Right atrium auricular region (tissue), 2 donors: ENCODE measurements around the gene ATP6V0C. TPM values are rescaled to one million over a fixed set of nuclear protein-coding genes. Genes with fewer than 3 reads are reported as not detected.

Experiments
- DNase-seq: peaks from one replicate; pipeline ENCODE4 v3.0.0-alpha.2; 2019; ENCODE audit warnings: low spot score
- H3K27ac ChIP-seq, 2 donors: fragments of 200-600 bp; sonication (generic); 1 replicate in 1 of 2; 2 replicates in 1 of 2; pipeline ENCODE4 v1.5.1; 2016 to 2019
- H3K27me3 ChIP-seq, 2 donors: fragments of 200-600 bp; sonication (generic); one replicate each; pipeline versions ENCODE4 v1.5.1 to v1.6.0; 2017 to 2019
- H3K36me3 ChIP-seq: fragments of 200-600 bp; sonication (generic); one replicate; pipeline ENCODE4 v1.5.1; 2016
- H3K4me1 ChIP-seq, 2 donors: fragments of 200-600 bp; sonication (generic); one replicate each; pipeline versions ENCODE4 v1.5.1 to v1.6.0; 2017 to 2019
- H3K4me3 ChIP-seq, 2 donors: fragments of 200-600 bp; sonication (generic); 1 replicate in 1 of 2; 2 replicates in 1 of 2; pipeline ENCODE4 v1.5.1; 2017 to 2019; ENCODE audit warnings: mild to moderate bottlenecking in 1 of 2, moderate library complexity in 1 of 2
- H3K9me3 ChIP-seq, 2 donors: fragments of 200-600 bp; sonication (generic); one replicate each; pipeline ENCODE4 v1.5.1; 2019
- total RNA-seq, 2 donors: library from RNA; depleted of rRNA; stranded (reverse); fragments of >200 nt; gene quantifications; one replicate each; pipeline ENCODE4 v1.1.0, GENCODE V29; 2016
- TF ChIP-seq, protein P1 (sequence below), 2 donors: fragments of 200-600 bp; sonication (generic); IDR thresholded peaks; one replicate each; pipeline ENCODE4 v1.5.1; 2019; ENCODE audit warnings: antibody characterized with exemption in 2 of 2

The ATP6V0C gene
- total RNA-seq, 2 donors from 2014 or later: 63.7 to 107 TPM

DNA sequence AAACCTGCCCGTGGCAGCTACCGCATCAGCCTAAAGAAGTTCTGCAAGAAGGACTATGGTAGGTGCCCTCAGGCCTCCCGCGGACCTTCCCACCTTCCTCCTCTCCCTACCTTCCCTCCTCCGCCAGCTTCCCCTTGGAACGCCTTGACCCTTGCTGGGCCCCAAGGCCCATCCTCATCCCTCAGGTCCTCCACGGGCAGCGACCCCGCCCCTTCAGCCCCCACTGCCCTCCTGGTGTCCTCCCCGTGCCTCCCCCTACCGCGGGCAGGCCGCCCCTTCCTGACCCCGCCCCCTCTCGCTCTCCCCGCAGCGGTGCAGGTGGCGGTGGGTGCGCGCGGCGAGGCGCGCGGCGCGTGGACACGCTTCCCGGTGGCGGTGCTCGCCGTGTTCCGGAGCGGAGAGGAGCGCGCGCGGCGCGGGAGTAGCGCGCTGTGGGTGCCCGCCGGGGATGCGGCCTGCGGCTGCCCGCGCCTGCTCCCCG, 40.3 kb upstream of the ATP6V0C start:
- Histone ChIP-seq H3K4me1 (peaks cover 0 to 66% of the 10 kb centered on the region in 2 donors), H3K27me3 (peaks cover 2 to 6% of the 10 kb centered on the region in 2 donors), H3K9me3 (no peaks in the 10 kb centered on the region), H3K27ac (no peak overlapping the region), H3K4me3 (peak overlapping the region; percentile 15 to 83), H3K36me3 (no peaks in the 10 kb centered on the region)
- DNase-seq: no peak
- TF ChIP-seq, protein P1, sequence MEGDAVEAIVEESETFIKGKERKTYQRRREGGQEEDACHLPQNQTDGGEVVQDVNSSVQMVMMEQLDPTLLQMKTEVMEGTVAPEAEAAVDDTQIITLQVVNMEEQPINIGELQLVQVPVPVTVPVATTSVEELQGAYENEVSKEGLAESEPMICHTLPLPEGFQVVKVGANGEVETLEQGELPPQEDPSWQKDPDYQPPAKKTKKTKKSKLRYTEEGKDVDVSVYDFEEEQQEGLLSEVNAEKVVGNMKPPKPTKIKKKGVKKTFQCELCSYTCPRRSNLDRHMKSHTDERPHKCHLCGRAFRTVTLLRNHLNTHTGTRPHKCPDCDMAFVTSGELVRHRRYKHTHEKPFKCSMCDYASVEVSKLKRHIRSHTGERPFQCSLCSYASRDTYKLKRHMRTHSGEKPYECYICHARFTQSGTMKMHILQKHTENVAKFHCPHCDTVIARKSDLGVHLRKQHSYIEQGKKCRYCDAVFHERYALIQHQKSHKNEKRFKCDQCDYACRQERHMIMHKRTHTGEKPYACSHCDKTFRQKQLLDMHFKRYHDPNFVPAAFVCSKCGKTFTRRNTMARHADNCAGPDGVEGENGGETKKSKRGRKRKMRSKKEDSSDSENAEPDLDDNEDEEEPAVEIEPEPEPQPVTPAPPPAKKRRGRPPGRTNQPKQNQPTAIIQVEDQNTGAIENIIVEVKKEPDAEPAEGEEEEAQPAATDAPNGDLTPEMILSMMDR (IDR thresholded peaks at IDR 0.05): no peak

DNA sequence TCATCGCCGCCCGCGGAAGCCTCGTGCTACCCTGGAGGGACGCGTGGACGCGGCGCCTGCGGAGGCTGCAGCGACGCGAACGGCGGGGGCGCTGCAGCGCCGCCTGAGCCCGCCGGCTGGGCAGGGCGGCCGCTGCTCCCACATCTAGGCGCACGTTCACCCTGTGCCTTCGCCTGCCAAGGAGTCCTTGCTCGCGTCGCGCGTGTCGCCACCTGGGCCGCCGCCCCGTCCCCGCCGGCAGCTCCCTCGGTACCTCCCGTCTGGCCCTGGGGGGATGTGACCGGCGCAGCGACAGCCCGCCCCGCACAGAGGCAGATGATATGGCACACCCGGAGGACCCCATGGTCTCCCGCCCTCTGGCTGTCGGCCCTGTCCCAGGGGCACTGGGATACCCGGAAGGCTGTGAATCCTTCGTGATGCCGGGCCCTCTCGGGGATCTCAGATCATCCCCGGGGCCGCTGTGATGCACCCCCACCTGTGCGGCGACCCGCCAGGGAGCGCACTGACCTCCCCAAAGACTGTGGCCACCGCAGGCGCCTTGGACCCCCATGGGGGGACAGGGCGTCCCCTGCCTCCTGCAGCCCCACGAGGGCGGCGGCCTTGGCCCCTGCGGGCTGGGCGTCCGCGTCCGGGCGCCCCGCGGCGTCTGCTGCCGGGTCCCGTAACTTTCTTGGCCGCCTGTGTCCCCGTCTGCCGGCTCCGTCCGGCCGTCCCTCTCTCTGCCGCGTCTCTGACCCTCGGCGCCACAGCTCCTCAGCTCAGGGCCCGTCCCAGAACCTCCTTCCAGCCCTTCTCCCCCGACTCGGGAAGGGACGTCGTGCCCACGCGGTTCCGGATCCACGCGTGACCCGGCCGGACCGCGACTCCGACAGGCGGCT, 39.5 kb upstream of the ATP6V0C start:
- H3K36me3 ChIP-seq: no peaks in the 10 kb centered on the region
- peak overlapping the region; percentile 93 to 97 for H3K27ac ChIP-seq
- TF ChIP-seq, protein P1 (IDR thresholded peaks at IDR 0.05): peak; percentile 42 to 64
- no peak for DNase-seq
- no peaks in the 10 kb centered on the region for H3K9me3 ChIP-seq
- peaks cover 2 to 6% of the 10 kb centered on the region in 2 donors for H3K27me3 ChIP-seq
- peaks cover 0 to 58% of the 10 kb centered on the region in 2 donors for H3K4me1 ChIP-seq
- H3K4me3 ChIP-seq: peak overlapping the region; percentile 82 to 83

DNA sequence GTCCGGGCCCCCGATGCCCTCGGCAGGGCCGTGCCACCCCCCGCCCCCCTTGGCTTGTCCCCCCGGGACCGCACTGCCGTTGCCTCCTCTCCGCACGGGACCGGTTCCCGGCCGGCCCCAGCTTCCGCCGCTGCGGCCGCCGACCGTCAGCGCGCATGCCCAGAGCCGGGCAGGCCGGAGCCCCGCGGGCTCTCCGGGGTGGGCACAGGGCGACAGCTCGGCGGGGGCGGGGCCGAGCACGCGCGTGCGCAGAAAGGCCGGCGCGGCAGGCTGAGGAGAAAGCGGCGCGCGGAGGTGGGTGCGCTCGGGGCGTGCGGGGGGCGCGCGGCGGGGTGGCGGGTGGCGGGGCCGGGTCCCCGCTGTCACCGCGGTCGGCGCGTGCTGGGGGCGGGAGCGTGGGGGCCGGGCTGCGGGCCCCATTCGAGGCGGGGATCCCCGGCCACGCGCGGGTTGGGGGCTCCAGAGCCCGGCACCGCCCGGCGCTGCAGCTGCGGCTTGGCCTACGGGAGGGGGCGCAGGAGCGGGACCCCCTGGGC, 38.8 kb upstream of the ATP6V0C start, which contains the start of gene TBC1D24:
Gene TBC1D24, plus strand, starts transcription at position 251 of the 536 bp plus-strand sequence. CDS start 21,022 bp downstream, outside the sequence.
- Histone ChIP-seq H3K9me3 (no peaks in the 10 kb centered on the region), H3K4me3 (peak within 1 kb of the TSS; percentile 82 to 83), H3K27me3 (peaks cover 2 to 6% of the 10 kb centered on the region in 2 donors), H3K36me3 (no peaks in the 10 kb centered on the region), H3K27ac (peak within 1 kb of the TSS; percentile 93 to 97), H3K4me1 (peaks cover 0 to 51% of the 10 kb centered on the region in 2 donors)
- peak; percentile 80 for DNase-seq
- TF ChIP-seq, protein P1 (IDR thresholded peaks at IDR 0.05): no peak

DNA sequence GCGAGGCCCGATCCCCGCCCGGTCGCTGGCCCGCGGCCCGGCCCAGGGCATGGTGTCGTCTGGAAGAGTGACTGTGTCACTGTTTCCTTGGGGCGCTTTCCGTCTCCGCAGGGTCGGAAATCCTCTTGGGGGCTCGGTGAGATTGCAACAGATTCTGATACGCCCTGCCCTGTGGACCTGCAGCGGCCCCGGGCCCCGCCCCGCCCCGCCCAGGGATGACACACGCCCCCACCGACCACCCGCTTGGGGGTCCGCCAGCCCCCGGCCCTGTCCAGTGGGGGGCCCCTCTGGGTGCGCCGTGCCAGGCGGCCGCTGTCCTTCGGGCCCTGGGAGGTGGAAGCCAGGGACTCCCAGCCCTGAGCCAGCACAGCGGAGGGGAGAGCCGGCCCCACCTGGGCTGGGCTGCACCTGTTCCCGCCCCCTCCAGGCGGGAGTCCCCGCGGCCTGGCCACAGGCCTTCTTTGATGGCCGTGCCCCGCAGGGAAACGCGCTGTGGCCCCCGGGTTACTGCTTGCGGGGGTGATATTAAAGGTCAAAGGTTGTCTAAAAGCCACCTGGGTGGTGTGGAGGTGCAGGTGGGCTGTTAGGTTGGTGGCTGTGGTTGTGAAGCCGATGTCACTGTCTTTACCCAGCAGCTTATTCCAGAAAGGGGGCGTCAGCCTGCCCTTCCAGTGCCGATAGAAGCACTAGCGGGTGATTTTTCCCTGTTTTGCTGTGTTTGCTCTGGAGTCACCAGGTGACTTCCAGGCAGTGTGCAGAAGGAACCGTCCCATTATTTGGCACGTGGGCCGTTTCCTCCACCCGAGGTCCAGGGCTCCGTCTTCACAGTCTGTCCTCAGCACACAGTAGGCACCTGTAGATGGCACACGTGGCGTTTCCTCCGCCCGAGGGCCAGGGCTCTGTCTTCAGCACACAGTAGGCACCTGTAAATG, 38.1 kb upstream of the ATP6V0C start:
- Histone ChIP-seq H3K36me3 (no peaks in the 10 kb centered on the region), H3K27me3 (peaks cover 2 to 6% of the 10 kb centered on the region in 2 donors), H3K27ac (peak overlapping the region; percentile 29 to 44), H3K9me3 (no peaks in the 10 kb centered on the region), H3K4me1 (peaks cover 0 to 44% of the 10 kb centered on the region in 2 donors), H3K4me3 (peak overlapping the region; percentile 82 to 83)
- TF ChIP-seq, protein P1 (IDR thresholded peaks at IDR 0.05): no peak
- no peak for DNase-seq

DNA sequence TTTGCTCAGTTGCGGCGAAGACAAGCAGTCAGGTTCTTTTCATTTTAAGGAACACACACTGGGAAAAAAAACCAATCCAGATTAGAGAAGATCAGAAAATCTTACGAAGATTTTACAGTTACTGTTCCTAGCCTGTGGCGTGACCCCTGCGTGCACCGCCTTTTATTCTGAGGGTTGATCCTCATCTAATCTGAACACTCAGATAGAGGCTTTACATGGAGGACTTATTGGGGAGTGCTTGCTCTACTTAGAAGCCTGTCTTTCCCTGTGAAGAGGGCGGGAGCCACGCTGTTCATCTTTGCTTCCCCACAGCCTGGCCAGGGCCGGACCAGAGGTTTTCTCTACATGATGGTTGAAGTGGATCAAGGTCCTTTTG, 37.4 kb upstream of the ATP6V0C start:
- no peak for DNase-seq

More for the DNA sequence above, 37.4 kb upstream of the ATP6V0C start:
- TF ChIP-seq, protein P1 (IDR thresholded peaks at IDR 0.05): no peak
- Histone ChIP-seq H3K36me3 (no peaks in the 10 kb centered on the region), H3K27me3 (peaks cover 0 to 2% of the 10 kb centered on the region in 2 donors), H3K27ac (no peak overlapping the region), H3K9me3 (no peaks in the 10 kb centered on the region), H3K4me1 (peaks cover 0 to 38% of the 10 kb centered on the region in 2 donors), H3K4me3 (no peak overlapping the region)
